Measurements from ENCODE around the gene FRY.

Gene FRY

DNA sequence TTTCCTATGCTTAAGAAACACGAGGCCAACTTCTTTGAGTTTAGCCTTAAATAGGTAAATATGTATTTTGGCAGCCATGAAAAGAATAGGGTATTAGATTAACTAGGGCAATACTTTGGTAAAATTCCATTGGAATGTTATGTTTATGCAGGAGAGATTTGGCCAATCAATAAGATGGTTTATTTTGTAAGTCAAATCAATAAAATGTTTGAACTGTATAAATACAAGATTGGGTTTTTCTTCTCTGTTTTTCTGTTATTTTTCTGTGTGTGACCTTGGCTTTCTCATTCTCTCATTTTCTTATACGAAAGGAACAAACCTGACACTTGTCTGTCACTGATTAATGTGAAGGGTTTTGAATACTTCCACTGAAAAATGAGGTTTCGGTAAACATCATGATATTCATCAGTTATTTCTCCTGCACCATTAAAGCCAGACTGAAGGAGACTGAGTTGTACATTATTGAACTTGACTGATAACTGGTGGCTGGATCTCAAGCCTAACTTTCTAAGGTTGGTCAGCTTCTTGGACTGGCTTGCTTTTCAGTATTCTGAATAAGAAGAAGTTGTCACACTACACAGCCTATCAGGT is 8.6 kb downstream of the FRY start:
- no peak overlapping the region for H3K4me3 ChIP-seq (ENCODE audit: low read depth, low read length)
- TF ChIP-seq, protein P1, sequence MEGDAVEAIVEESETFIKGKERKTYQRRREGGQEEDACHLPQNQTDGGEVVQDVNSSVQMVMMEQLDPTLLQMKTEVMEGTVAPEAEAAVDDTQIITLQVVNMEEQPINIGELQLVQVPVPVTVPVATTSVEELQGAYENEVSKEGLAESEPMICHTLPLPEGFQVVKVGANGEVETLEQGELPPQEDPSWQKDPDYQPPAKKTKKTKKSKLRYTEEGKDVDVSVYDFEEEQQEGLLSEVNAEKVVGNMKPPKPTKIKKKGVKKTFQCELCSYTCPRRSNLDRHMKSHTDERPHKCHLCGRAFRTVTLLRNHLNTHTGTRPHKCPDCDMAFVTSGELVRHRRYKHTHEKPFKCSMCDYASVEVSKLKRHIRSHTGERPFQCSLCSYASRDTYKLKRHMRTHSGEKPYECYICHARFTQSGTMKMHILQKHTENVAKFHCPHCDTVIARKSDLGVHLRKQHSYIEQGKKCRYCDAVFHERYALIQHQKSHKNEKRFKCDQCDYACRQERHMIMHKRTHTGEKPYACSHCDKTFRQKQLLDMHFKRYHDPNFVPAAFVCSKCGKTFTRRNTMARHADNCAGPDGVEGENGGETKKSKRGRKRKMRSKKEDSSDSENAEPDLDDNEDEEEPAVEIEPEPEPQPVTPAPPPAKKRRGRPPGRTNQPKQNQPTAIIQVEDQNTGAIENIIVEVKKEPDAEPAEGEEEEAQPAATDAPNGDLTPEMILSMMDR (IDR thresholded peaks at IDR 0.05; ENCODE audit: low read depth, low read length) = no peak

DNA sequence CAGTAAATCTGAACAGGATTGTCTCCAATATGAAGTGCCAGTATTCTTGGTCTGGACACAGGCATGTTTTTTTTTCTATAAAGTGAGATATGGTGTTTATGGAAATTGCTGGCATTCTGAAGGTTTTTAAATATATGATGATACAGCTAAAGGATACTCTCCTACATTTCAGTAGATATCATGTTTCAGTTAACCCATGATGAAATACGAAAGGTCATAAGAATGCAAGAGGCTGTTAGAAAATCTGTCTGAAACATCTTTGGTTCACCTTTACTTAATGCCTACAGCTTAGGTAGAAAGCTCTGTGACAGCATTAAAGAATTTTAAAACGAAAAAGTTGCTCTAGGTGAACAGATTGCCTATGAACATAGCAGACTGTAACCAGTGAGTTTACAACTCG is 9.1 kb downstream of the FRY start:
- H3K4me3 ChIP-seq (ENCODE audit: low read depth, low read length) = no peak overlapping the region
- TF ChIP-seq, protein P1 (IDR thresholded peaks at IDR 0.05; ENCODE audit: low read depth, low read length) = no peak

DNA sequence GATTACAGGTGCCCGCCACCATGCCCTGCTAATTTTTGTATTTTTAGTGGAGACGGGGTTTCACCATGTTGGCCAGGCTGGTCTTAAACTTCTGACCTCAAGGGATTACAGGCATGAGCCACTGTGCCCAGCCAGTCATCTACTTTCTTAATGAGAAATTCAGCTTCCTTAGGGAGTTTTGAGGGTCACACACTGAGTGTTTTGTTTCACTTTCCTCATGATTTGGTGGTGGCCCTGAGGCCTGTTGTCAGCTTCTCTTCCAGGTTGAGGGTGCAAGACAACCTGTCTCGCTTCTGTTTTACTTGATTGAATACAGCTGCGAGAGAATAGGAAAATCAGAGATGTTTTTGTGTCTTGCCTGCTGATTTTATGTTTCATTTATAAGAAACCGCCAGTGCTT is 9.9 kb downstream of the FRY start:
- H3K4me3 ChIP-seq (ENCODE audit: low read depth, low read length) = no peak overlapping the region

DNA sequence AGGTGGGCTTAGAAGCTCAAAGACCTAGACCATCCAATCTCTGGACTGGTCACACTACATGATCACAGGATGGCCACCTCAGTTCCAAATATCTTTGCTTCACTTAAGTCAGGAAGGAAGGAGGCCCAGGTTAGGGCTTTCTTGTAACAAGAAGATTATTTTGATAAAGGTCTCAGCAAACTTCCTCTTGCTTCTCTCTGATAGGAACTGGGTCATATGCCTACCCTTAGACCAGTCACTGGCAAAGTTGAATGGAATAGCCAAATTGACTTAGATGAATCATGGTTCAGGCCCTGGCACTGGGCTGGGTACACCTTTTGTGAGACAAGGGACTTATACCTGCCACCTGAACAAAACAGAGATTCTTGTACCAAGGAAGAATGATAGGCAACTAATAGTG is 11.0 kb downstream of the FRY start:
- no peak overlapping the region for H3K4me3 ChIP-seq (ENCODE audit: low read depth, low read length)
- TF ChIP-seq, protein P1 (IDR thresholded peaks at IDR 0.05; ENCODE audit: low read depth, low read length) = no peak

More for the DNA sequence above, 9.9 kb downstream of the FRY start:
- TF ChIP-seq, protein P1 (IDR thresholded peaks at IDR 0.05; ENCODE audit: low read depth, low read length) = no peak

DNA sequence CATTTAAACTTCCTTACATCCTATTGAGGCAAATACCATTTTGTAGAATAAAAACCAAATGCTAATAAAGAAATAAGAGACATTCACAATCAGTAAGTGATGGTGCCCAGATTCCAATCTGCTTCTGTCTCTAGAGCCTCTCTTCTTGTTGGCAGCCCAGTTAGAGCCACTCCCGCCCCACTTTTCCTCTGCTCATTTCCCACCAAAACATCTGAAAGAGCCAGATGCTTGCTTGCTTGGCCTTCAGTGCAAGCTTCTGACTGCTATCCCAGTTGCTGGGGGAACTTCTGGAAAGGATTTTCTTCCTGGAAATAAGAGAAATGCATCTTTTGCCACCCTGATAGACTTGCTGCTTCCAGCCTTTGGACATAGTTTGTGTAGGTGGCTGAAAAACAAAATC is 12.9 kb downstream of the FRY start:
- no peak overlapping the region for H3K4me3 ChIP-seq (ENCODE audit: low read depth, low read length)
- TF ChIP-seq, protein P1 (IDR thresholded peaks at IDR 0.05; ENCODE audit: low read depth, low read length) = no peak

DNA sequence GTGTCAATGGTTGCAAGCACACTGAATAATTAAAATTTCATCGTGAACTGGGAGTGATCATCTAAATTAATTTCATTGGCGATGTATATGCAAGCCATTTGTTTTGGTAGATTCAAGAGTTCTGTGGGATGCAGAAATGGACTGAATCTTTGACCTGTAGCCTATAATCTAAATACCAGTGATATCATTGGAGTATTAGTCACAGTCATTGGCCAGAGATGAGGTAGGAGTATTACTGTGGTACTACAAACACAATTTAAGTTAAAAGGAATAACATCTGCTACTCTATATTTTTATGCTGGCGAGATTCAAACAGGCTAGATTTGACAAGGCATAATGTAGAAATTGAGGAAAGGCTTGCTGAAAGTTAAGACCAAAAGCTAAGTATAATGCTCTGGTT is 14.0 kb downstream of the FRY start:
- H3K4me3 ChIP-seq (ENCODE audit: low read depth, low read length) = no peak overlapping the region
- TF ChIP-seq, protein P1 (IDR thresholded peaks at IDR 0.05; ENCODE audit: low read depth, low read length) = no peak

DNA sequence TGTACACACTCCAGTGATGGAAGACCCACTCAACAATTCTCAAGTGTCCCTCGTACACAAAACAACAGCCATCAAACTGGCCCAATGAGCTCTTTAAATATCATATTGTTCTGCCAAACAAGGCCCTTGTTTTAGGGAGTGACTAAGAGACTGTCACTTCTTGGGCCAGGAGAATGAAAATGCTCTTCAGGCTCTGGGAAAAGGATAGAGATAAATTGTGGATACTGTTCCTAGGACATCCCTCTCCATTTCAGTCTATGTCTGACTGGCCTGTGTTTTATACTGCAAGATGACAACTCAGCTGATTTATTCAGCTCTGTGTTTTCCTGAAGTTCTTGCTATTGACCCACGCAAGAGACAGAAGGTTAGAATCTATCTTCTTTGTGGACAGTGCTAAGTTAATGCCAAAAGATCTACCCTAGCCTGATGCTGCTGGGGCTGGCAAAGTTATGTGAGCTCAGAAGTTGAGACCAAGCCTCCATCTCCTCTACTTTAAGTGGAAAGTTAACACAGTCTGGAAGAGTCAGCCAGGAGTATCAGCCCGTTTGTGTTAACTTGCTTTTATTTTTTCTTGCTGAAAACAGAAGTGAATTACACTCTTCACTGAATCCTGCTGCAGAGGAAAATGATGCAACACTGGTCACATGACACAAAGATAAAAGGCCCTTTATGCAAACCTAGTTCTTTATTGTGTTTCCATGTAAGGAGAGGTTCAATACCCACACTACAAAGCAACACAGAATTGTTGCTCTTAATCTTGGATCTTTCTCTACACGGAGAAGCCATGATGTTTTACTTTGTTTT is 14.6 kb downstream of the FRY start:
- H3K4me3 ChIP-seq (ENCODE audit: low read depth, low read length) = no peak overlapping the region
- TF ChIP-seq, protein P1 (IDR thresholded peaks at IDR 0.05; ENCODE audit: low read depth, low read length) = no peak

Measured in WI38 (cell line).